ENCODE measurements around the gene FARP2.

FARP2 gene

GRCh38 chr2:241489733-241490680, 133.9 kb downstream of the FARP2 start:
- DNase-seq (ENCODE audit: low read depth), result peak; percentile 60

- no peak for DNase-seq (ENCODE audit: low read depth)
Measured at GRCh38 chr2:241490825-241491506, 134.9 kb downstream of the FARP2 start.

GRCh38 chr2:241491549-241492173, 135.6 kb downstream of the FARP2 start:
- no peak for DNase-seq (ENCODE audit: low read depth)

- DNase-seq (ENCODE audit: low read depth), result no peak
Measured at GRCh38 chr2:241492174-241492565, 136.1 kb downstream of the FARP2 start.

GRCh38 chr2:241493092-241493491, 137.0 kb downstream of the FARP2 start:
- DNase-seq (ENCODE audit: low read depth), result no peak

- no peak for DNase-seq (ENCODE audit: low read depth)
Measured at GRCh38 chr2:241494311-241494908, 138.3 kb downstream of the FARP2 start.

- no peak for DNase-seq (ENCODE audit: low read depth)
Measured at GRCh38 chr2:241495172-241496002, 139.3 kb downstream of the FARP2 start.

GRCh38 chr2:241496003-241496707, 140.1 kb downstream of the FARP2 start:
- DNase-seq (ENCODE audit: low read depth), result no peak

GRCh38 chr2:241496904-241497877, 141.1 kb downstream of the FARP2 start:
- no peak for DNase-seq (ENCODE audit: low read depth)

- DNase-seq (ENCODE audit: low read depth), result no peak
Measured at GRCh38 chr2:241498115-241499070, 142.3 kb downstream of the FARP2 start.

- DNase-seq (ENCODE audit: low read depth), result no peak
Measured at GRCh38 chr2:241499146-241499965, 143.3 kb downstream of the FARP2 start.

GRCh38 chr2:241500016-241500415, 143.9 kb downstream of the FARP2 start:
- no peak for DNase-seq (ENCODE audit: low read depth)

GRCh38 chr2:241500431-241500975, 144.4 kb downstream of the FARP2 start:
- no peak for DNase-seq (ENCODE audit: low read depth)

GRCh38 chr2:241501099-241501541, 145.0 kb downstream of the FARP2 start:
- no peak for DNase-seq (ENCODE audit: low read depth)

GRCh38 chr2:241501551-241501950, 145.5 kb downstream of the FARP2 start:
- no peak for DNase-seq (ENCODE audit: low read depth)

- DNase-seq (ENCODE audit: low read depth), result no peak
Measured at GRCh38 chr2:241502281-241502680, 146.2 kb downstream of the FARP2 start.

GRCh38 chr2:241503776-241504392, 147.8 kb downstream of the FARP2 start:
- no peak for DNase-seq (ENCODE audit: low read depth)

Measured in CMK (cell line).